Astrocyte (in vitro differentiated cells and primary cell): ENCODE results near the gene DCDC2C. TPM values are rescaled to one million over a fixed set of nuclear protein-coding genes. Genes with fewer than 3 reads are reported as not detected.

Experiments used
- DNase-seq: peaks from one replicate; pipeline ENCODE4 v3.0.0-alpha.2; 2010; ENCODE audit warnings: low read depth
- FAIRE-seq: peaks from 2 replicates; lab custom pipeline; 2011; peaks lifted over from hg19 to GRCh38; lab: Jason Lieb, UNC
- H2AFZ ChIP-seq: 2 replicates; pipeline ENCODE4 v1.6.0; 2012; ENCODE audit warnings: low read depth, low read length, inconsistent platforms
- H3K27ac ChIP-seq: 2 replicates; pipeline ENCODE4 v1.5.1; 2011; ENCODE audit warnings: low read depth, low read length, inconsistent platforms
- H3K27me3 ChIP-seq: 2 replicates; pipeline ENCODE4 v1.6.0; 2011; ENCODE audit warnings: low read length, inconsistent platforms; ENCODE audit not compliant: insufficient read depth
- H3K36me3 ChIP-seq: 2 replicates; pipeline ENCODE4 v1.5.1; 2011; ENCODE audit warnings: low read length, inconsistent platforms; ENCODE audit not compliant: insufficient read depth
- H3K4me1 ChIP-seq: 2 replicates; pipeline ENCODE4 v1.5.1; 2011; ENCODE audit warnings: low read length, inconsistent platforms; ENCODE audit not compliant: insufficient read depth
- H3K4me2 ChIP-seq: 2 replicates; pipeline ENCODE4 v1.6.0; 2012; ENCODE audit warnings: low read length, inconsistent platforms
- H3K4me3 ChIP-seq: 2 replicates; pipeline ENCODE4 v1.5.1; 2011; ENCODE audit warnings: low read depth, mild to moderate bottlenecking, low read length, inconsistent platforms; ENCODE audit not compliant: insufficient read depth
- H3K79me2 ChIP-seq: 2 replicates; pipeline ENCODE4 v1.6.0; 2012; ENCODE audit warnings: mild to moderate bottlenecking, low read length, inconsistent platforms; ENCODE audit not compliant: insufficient read depth
- H3K9ac ChIP-seq: 2 replicates; pipeline ENCODE4 v1.6.0; 2012; ENCODE audit warnings: mild to moderate bottlenecking, low read length, inconsistent platforms
- H3K9me3 ChIP-seq: 2 replicates; pipeline ENCODE4 v1.5.1; 2012; ENCODE audit warnings: low read depth, mild to moderate bottlenecking, low read length, inconsistent platforms; ENCODE audit not compliant: insufficient read depth
- H4K20me1 ChIP-seq: 2 replicates; pipeline ENCODE4 v1.6.0; 2012; ENCODE audit warnings: low read length, inconsistent platforms; ENCODE audit not compliant: insufficient read depth
- H3K27ac Mint-ChIP-seq: one replicate; pipeline ENCODE4 v1.8.0; 2021; ENCODE audit warnings: mild to moderate bottlenecking, mixed read lengths; ENCODE audit not compliant: unreplicated experiment
- H3K27me3 Mint-ChIP-seq: one replicate; pipeline ENCODE4 v1.8.0; 2021; ENCODE audit warnings: low read depth, mixed read lengths; ENCODE audit not compliant: unreplicated experiment
- H3K36me3 Mint-ChIP-seq: one replicate; pipeline ENCODE4 v1.8.0; 2021; ENCODE audit warnings: low read depth, mixed read lengths; ENCODE audit not compliant: unreplicated experiment
- H3K4me1 Mint-ChIP-seq: one replicate; pipeline ENCODE4 v1.8.0; 2021; ENCODE audit warnings: low read depth, mixed read lengths; ENCODE audit not compliant: unreplicated experiment
- H3K4me3 Mint-ChIP-seq: one replicate; pipeline ENCODE4 v1.8.0; 2021; ENCODE audit warnings: mild to moderate bottlenecking, moderate library complexity, mixed read lengths; ENCODE audit not compliant: unreplicated experiment
- H3K9me3 Mint-ChIP-seq: one replicate; pipeline ENCODE4 v1.8.0; 2021; ENCODE audit warnings: mild to moderate bottlenecking, mixed read lengths; ENCODE audit not compliant: unreplicated experiment
- EZH2 ChIP-seq: IDR thresholded peaks from 2 replicates; pipeline ENCODE4 v1.6.1; 2012; ENCODE audit warnings: mild to moderate bottlenecking, low read length, inconsistent platforms; ENCODE audit not compliant: insufficient read depth
- total RNA-seq: library from RNA; stranded (reverse); gene quantifications from 2 replicates; pipeline ENCODE4 v1.2.1, GENCODE V29; 2021
- TF ChIP-seq, protein P1 (sequence below): IDR thresholded peaks from 2 replicates; pipeline ENCODE4 v1.5.1; 2011; ENCODE audit warnings: low read depth, mild to moderate bottlenecking, inconsistent platforms, low read length, moderate library complexity; ENCODE audit not compliant: insufficient read depth

Gene DCDC2C
- total RNA-seq, 1 donor from 2014 or later, result not detected

GRCh38 chr2:3793249-3793648 is 89.9 kb downstream of the DCDC2C start:
- H3K36me3 ChIP-seq, result no peaks in the 10 kb centered on the region
- H3K27ac ChIP-seq, result no peak overlapping the region
- no peaks in the 10 kb centered on the region for H3K27me3 ChIP-seq
- Mint-ChIP-seq H3K4me3 (no peak overlapping the region), H3K36me3 (no peaks in the 10 kb centered on the region), H3K9me3 (no peaks in the 10 kb centered on the region), H3K4me1 (no peaks in the 10 kb centered on the region), H3K27me3 (no peaks in the 10 kb centered on the region), H3K27ac (no peak overlapping the region)
- no peak overlapping the region for H3K4me2 ChIP-seq
- DNase-seq (no peak), FAIRE-seq (no peak)
- no peaks in the 10 kb centered on the region for H3K4me1 ChIP-seq
- H3K9ac ChIP-seq, result no peak overlapping the region
- H3K9me3 ChIP-seq, result no peaks in the 10 kb centered on the region
- no peak for TF ChIP-seq EZH2
- TF ChIP-seq, protein P1, sequence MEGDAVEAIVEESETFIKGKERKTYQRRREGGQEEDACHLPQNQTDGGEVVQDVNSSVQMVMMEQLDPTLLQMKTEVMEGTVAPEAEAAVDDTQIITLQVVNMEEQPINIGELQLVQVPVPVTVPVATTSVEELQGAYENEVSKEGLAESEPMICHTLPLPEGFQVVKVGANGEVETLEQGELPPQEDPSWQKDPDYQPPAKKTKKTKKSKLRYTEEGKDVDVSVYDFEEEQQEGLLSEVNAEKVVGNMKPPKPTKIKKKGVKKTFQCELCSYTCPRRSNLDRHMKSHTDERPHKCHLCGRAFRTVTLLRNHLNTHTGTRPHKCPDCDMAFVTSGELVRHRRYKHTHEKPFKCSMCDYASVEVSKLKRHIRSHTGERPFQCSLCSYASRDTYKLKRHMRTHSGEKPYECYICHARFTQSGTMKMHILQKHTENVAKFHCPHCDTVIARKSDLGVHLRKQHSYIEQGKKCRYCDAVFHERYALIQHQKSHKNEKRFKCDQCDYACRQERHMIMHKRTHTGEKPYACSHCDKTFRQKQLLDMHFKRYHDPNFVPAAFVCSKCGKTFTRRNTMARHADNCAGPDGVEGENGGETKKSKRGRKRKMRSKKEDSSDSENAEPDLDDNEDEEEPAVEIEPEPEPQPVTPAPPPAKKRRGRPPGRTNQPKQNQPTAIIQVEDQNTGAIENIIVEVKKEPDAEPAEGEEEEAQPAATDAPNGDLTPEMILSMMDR, result no peak
- H3K79me2 ChIP-seq, result no peaks in the 10 kb centered on the region
- no peak overlapping the region for H2AFZ ChIP-seq
- H3K4me3 ChIP-seq, result no peak overlapping the region
- no peaks in the 10 kb centered on the region for H4K20me1 ChIP-seq

DNA sequence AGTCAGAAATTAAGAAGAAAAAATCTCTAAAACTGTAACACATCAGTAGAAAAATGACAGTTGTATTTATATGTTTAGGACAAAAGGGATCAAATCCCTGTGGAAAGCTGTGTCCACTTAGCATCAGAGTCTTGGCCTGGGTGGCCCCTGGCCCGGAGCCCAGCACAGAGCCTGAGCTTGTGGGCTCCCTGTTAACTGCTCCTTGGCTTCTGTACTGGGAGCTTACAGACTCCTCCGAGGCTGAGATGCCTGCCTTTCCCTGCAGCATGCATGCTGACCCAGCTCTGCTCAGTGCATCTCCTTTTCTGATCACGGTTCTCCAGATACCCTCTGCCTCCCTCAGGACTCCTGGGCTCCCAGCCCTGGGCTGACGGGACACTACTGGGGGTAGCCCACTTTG is 98.1 kb downstream of the DCDC2C start:
- Histone ChIP-seq H4K20me1 (no peaks in the 10 kb centered on the region), H2AFZ (no peak overlapping the region), H3K27ac (no peak overlapping the region), H3K4me2 (no peak overlapping the region), H3K4me3 (no peak overlapping the region), H3K27me3 (no peaks in the 10 kb centered on the region), H3K9me3 (no peaks in the 10 kb centered on the region), H3K79me2 (no peaks in the 10 kb centered on the region), H3K4me1 (no peaks in the 10 kb centered on the region), H3K36me3 (no peaks in the 10 kb centered on the region), H3K9ac (no peak overlapping the region)
- TF ChIP-seq EZH2, result no peak
- TF ChIP-seq, protein P1, result no peak
- H3K4me3 Mint-ChIP-seq, result no peak overlapping the region
- H3K9me3 Mint-ChIP-seq, result peaks cover 7% of the 10 kb centered on the region
- no peaks in the 10 kb centered on the region for H3K27me3 Mint-ChIP-seq
- no peak overlapping the region for H3K27ac Mint-ChIP-seq
- H3K36me3 Mint-ChIP-seq, result no peaks in the 10 kb centered on the region
- FAIRE-seq (no peak), DNase-seq (no peak)
- no peaks in the 10 kb centered on the region for H3K4me1 Mint-ChIP-seq

DNA sequence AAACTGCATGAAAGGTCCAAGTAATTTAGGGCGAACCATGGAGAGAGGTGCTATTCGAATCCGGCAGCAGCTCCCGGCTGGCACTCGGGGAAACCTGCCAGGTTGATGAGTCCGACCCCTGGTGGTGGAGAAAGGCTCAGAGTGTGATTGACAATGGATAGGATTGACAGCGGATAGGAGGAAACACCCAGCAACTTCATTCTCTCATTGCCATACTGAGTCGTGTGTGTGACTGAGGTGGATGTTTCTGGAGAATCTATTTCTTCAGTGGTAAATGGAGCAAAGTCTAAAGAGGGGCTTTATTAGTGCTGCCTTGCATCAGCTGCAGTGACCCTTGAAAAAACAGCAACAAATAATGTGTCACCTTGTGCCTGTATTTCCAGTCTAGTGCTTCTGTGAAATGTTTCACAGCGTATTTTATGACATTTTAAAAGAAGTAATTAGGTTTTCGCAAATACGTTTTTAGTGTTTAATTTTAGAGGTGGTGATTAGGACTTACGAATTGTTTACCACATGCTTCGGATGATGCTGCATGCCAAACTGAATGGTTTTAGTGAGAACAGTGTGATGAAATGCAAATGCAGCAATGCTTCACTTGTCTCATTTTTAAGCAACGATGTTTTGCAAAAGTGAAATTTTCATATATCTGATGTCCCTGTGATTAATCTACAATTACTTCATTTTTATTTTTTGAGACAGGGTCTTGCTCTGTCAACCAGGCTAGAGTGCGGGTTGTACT is 102.0 kb downstream of the DCDC2C start:
- H3K4me2 ChIP-seq, result no peak overlapping the region
- no peaks in the 10 kb centered on the region for H3K27me3 Mint-ChIP-seq
- FAIRE-seq (no peak), DNase-seq (no peak)
- H3K4me3 Mint-ChIP-seq, result no peak overlapping the region
- H3K36me3 ChIP-seq, result no peaks in the 10 kb centered on the region
- H2AFZ ChIP-seq, result no peak overlapping the region
- H3K36me3 Mint-ChIP-seq, result no peaks in the 10 kb centered on the region
- no peaks in the 10 kb centered on the region for H3K27me3 ChIP-seq
- no peaks in the 10 kb centered on the region for H3K9me3 ChIP-seq
- no peak overlapping the region for H3K27ac ChIP-seq
- H4K20me1 ChIP-seq, result no peaks in the 10 kb centered on the region
- no peak for TF ChIP-seq EZH2
- TF ChIP-seq, protein P1, result peak; percentile 22
- H3K9ac ChIP-seq, result no peak overlapping the region
- peaks cover 6% of the 10 kb centered on the region for H3K9me3 Mint-ChIP-seq
- H3K4me1 ChIP-seq, result no peaks in the 10 kb centered on the region
- no peaks in the 10 kb centered on the region for H3K4me1 Mint-ChIP-seq
- no peak overlapping the region for H3K27ac Mint-ChIP-seq
- H3K4me3 ChIP-seq, result no peak overlapping the region
- H3K79me2 ChIP-seq, result no peaks in the 10 kb centered on the region
